Neural progenitor cell (in vitro differentiated cells): ENCODE results near the gene ASTN2.

Source experiments
- EZH2 ChIP-seq: fragments of 200-600 bp; sonication (generic); IDR thresholded peaks from 2 replicates; pipeline ENCODE4 v1.6.1; 2017; ENCODE audit warnings: antibody characterized with exemption, mild to moderate bottlenecking, moderate library complexity
- EZH2phosphoT487 ChIP-seq: fragments of 200-600 bp; sonication (generic); IDR thresholded peaks from 2 replicates; pipeline ENCODE4 v1.6.1; 2017; ENCODE audit warnings: antibody characterized with exemption
- TF ChIP-seq, protein P1 (sequence below): fragments of 200-600 bp; sonication (generic); IDR thresholded peaks from 2 replicates; pipeline ENCODE4 v1.5.1; 2017; ENCODE audit warnings: antibody characterized with exemption, mild to moderate bottlenecking

DNA sequence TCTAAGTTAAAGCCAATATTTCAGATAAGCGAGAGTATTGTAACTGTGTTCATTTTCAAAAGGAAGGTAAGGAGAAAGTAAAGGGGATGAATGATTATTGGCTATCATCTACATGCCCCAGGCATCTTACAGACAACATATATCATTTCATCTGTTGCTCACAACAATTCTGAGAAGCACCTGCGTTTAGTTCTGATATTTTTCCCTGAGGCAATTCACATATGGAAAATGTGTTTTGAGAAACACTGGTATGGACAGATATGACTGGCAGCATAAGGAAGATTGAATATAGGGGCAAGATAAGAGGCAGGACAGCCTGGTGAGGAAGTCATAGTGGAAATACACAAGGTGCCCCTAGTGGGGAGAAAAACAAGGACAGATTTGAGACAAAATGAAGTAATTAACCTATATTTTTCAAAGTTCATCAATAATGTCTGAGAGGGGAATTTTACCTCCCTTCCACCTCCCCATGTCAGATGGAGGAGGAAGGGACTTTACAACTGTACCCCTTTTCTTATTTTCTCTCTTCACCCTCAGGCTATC is 815.4 kb downstream of the ASTN2 start:
- TF ChIP-seq, protein P1, sequence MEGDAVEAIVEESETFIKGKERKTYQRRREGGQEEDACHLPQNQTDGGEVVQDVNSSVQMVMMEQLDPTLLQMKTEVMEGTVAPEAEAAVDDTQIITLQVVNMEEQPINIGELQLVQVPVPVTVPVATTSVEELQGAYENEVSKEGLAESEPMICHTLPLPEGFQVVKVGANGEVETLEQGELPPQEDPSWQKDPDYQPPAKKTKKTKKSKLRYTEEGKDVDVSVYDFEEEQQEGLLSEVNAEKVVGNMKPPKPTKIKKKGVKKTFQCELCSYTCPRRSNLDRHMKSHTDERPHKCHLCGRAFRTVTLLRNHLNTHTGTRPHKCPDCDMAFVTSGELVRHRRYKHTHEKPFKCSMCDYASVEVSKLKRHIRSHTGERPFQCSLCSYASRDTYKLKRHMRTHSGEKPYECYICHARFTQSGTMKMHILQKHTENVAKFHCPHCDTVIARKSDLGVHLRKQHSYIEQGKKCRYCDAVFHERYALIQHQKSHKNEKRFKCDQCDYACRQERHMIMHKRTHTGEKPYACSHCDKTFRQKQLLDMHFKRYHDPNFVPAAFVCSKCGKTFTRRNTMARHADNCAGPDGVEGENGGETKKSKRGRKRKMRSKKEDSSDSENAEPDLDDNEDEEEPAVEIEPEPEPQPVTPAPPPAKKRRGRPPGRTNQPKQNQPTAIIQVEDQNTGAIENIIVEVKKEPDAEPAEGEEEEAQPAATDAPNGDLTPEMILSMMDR, result peak; percentile 18
- TF ChIP-seq EZH2 (no peak), EZH2phosphoT487 (no peak)
